Smooth muscle cell (in vitro differentiated cells): ENCODE measurements around the gene TFAP2A. TPM values are rescaled to one million over a fixed set of nuclear protein-coding genes. Genes with fewer than 3 reads are reported as not detected.

Source experiments
- DNase-seq: peaks from one replicate; lab custom pipeline; 2025; ENCODE audit not compliant: unreplicated experiment; lab: John Stamatoyannopoulos, UW
- H2AFZ ChIP-seq: fragments of 200-600 bp; sonication (generic); 2 replicates; pipeline ENCODE4 v1.6.0; 2016; ENCODE audit warnings: antibody characterized with exemption, low read depth, mild to moderate bottlenecking
- H3F3A ChIP-seq: fragments of 200-600 bp; sonication (generic); 2 replicates; pipeline ENCODE4 v1.6.0; 2017; ENCODE audit warnings: antibody characterized with exemption, low read depth
- H3K27ac ChIP-seq: fragments of 200-600 bp; sonication (generic); 2 replicates; pipeline ENCODE4 v1.5.1; 2016; ENCODE audit warnings: low read depth, mild to moderate bottlenecking
- H3K27me3 ChIP-seq: fragments of 200-600 bp; sonication (generic); 2 replicates; pipeline ENCODE4 v1.6.1; 2016; ENCODE audit warnings: low read depth, mild to moderate bottlenecking
- H3K36me3 ChIP-seq: fragments of 200-600 bp; sonication (generic); 2 replicates; pipeline ENCODE4 v1.5.1; 2016; ENCODE audit warnings: low read depth
- H3K4me1 ChIP-seq: fragments of 200-600 bp; sonication (generic); 2 replicates; pipeline ENCODE4 v1.5.1; 2016; ENCODE audit warnings: low read depth
- H3K4me2 ChIP-seq: fragments of 200-600 bp; sonication (generic); 2 replicates; pipeline ENCODE4 v1.6.0; 2016; ENCODE audit warnings: mild to moderate bottlenecking
- H3K4me3 ChIP-seq: fragments of 200-600 bp; sonication (generic); 2 replicates; pipeline ENCODE4 v1.5.1; 2016; ENCODE audit warnings: mild to moderate bottlenecking
- H3K79me2 ChIP-seq: fragments of 200-600 bp; sonication (generic); 2 replicates; pipeline ENCODE4 v1.6.0; 2016; ENCODE audit warnings: low read depth, mild to moderate bottlenecking
- H3K9ac ChIP-seq: fragments of 200-600 bp; sonication (generic); 2 replicates; pipeline ENCODE4 v1.6.0; 2016; ENCODE audit warnings: low read depth
- H3K9me3 ChIP-seq: fragments of 200-600 bp; sonication (generic); replicated peaks from 2 replicates; pipeline ENCODE4 v1.5.1; 2016; ENCODE audit warnings: low read depth
- H4K20me1 ChIP-seq: fragments of 200-600 bp; sonication (generic); 2 replicates; pipeline ENCODE4 v1.6.0; 2016; ENCODE audit warnings: low read depth
- CTCF ChIP-seq: fragments of 200-600 bp; sonication (generic); IDR thresholded peaks from 2 replicates; pipeline ENCODE4 v1.5.1; 2017; ENCODE audit warnings: borderline replicate concordance, mild to moderate bottlenecking, antibody characterized with exemption; ENCODE audit not compliant: insufficient read depth, poor library complexity, severe bottlenecking
- WGBS: methylation state at CpG from one replicate; pipeline ENCODE4 v1.1.7; 2016; ENCODE audit warnings: low lambda C conversion rate; 5-methylcytosine and 5-hydroxymethylcytosine counted together
- polyA plus RNA-seq: library from polyadenylated mRNA; unstranded; fragments of >200 nt; fragmentation: Nextera tagmentation; extraction: Ambion mirVana; gene quantifications from 2 replicates; pipeline ENCODE4 v1.2.1, GENCODE V29; 2016
- total RNA-seq: library from RNA; depleted of rRNA; stranded (reverse); fragments of >200 nt; gene quantifications from 2 replicates; pipeline ENCODE4 v1.2.3, GENCODE V29; 2014

Gene TFAP2A
- total and polyA plus RNA-seq, 2 experiments from 2014 or later = 10.1 to 13.6 TPM

GRCh38 chr6:10373642-10374359 is 41.1 kb downstream of the TFAP2A start:
- H3F3A ChIP-seq = no peaks in the 10 kb centered on the region
- peaks cover 6% of the 10 kb centered on the region for H3K27me3 ChIP-seq
- DNase-seq = no peak
- no peak overlapping the region for H3K4me2 ChIP-seq
- no peaks in the 10 kb centered on the region for H4K20me1 ChIP-seq
- no peaks in the 10 kb centered on the region for H3K36me3 ChIP-seq
- TF ChIP-seq CTCF = no peak
- H3K27ac ChIP-seq = no peak overlapping the region
- peaks cover 8% of the 10 kb centered on the region for H3K4me1 ChIP-seq
- no peaks in the 10 kb centered on the region for H3K9me3 ChIP-seq
- H3K79me2 ChIP-seq = no peaks in the 10 kb centered on the region
- H2AFZ ChIP-seq = no peak overlapping the region
- no peak overlapping the region for H3K4me3 ChIP-seq
- no peak overlapping the region for H3K9ac ChIP-seq
- 56% methylated on average over 3 of the region's 3 CpGs for WGBS

GRCh38 chr6:10369896-10370295 is 45.0 kb downstream of the TFAP2A start:
- Histone ChIP-seq H2AFZ (no peak overlapping the region), H3K4me3 (no peak overlapping the region), H3K27me3 (no peaks in the 10 kb centered on the region), H3K9ac (no peak overlapping the region), H3K36me3 (no peaks in the 10 kb centered on the region), H3F3A (no peaks in the 10 kb centered on the region), H3K4me1 (no peaks in the 10 kb centered on the region), H4K20me1 (no peaks in the 10 kb centered on the region), H3K4me2 (no peak overlapping the region), H3K79me2 (no peaks in the 10 kb centered on the region), H3K27ac (peak overlapping the region; percentile 76), H3K9me3 (no peaks in the 10 kb centered on the region)
- DNase-seq = no peak
- no peak for TF ChIP-seq CTCF
- 56% methylated on average over 5 of the region's 5 CpGs for WGBS

- TF ChIP-seq CTCF = no peak
- WGBS = 90% methylated on average over 3 of the region's 3 CpGs
- no peaks in the 10 kb centered on the region for H3K9me3 ChIP-seq
- H3K4me3 ChIP-seq = no peak overlapping the region
- DNase-seq = no peak
- no peak overlapping the region for H3K4me2 ChIP-seq
- no peaks in the 10 kb centered on the region for H3K79me2 ChIP-seq
- H2AFZ ChIP-seq = no peak overlapping the region
- H3K9ac ChIP-seq = no peak overlapping the region
- no peaks in the 10 kb centered on the region for H3K4me1 ChIP-seq
- H3K36me3 ChIP-seq = no peaks in the 10 kb centered on the region
- no peaks in the 10 kb centered on the region for H3F3A ChIP-seq
- no peak overlapping the region for H3K27ac ChIP-seq
- no peaks in the 10 kb centered on the region for H4K20me1 ChIP-seq
- H3K27me3 ChIP-seq = no peaks in the 10 kb centered on the region
Observed at GRCh38 chr6:10368861-10369260, 46.0 kb downstream of the TFAP2A start.

DNA sequence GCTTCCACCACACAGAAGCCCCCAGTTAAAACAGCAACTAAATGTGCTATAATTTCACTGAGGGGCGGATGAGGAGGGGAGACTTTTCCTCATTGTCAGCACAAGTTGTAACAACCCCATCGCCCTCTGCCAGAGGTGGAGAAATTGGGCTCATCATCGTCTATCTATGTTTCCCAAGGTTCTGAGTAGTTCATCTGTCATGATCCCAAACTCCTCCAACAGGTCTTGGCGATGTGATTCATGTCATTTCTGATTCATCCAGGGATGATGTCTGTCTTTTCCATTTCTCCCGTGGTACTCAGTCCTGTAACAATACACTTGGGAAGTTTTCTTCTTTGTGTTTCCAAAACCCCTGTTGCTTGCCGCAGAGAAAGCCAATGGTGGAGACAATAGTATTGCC is 51.0 kb downstream of the TFAP2A start:
- H3K36me3 ChIP-seq = no peaks in the 10 kb centered on the region
- TF ChIP-seq CTCF = no peak
- no peaks in the 10 kb centered on the region for H3K9me3 ChIP-seq
- H3K27me3 ChIP-seq = no peaks in the 10 kb centered on the region
- H3K79me2 ChIP-seq = no peaks in the 10 kb centered on the region
- WGBS = 93% methylated on average over 6 of the region's 6 CpGs
- no peaks in the 10 kb centered on the region for H3F3A ChIP-seq
- H3K4me1 ChIP-seq = no peaks in the 10 kb centered on the region
- H3K4me2 ChIP-seq = no peak overlapping the region
- H3K27ac ChIP-seq = peak overlapping the region; percentile 44
- H4K20me1 ChIP-seq = no peaks in the 10 kb centered on the region
- H2AFZ ChIP-seq = no peak overlapping the region
- DNase-seq = no peak
- no peak overlapping the region for H3K9ac ChIP-seq
- H3K4me3 ChIP-seq = no peak overlapping the region
